Stimulated activated CD4-positive, alpha-beta T cell treated with anti-CD3 and anti-CD28 coated beads, TNF-alpha, amount 100 ng/mL, for 1 hour (primary cell): ENCODE measurements around the gene ZSWIM6.

Experiments used
- DNase-seq, 3 donors: peaks; one replicate each; pipeline ENCODE4 v3.0.0-alpha.2; 2020; ENCODE audit warnings: low read depth in 3 of 3, low spot score in 1 of 3

The ZSWIM6 gene

GRCh38 chr5:61586096-61587084, 254.3 kb downstream of the ZSWIM6 start:
- DNase-seq: no peak

DNA sequence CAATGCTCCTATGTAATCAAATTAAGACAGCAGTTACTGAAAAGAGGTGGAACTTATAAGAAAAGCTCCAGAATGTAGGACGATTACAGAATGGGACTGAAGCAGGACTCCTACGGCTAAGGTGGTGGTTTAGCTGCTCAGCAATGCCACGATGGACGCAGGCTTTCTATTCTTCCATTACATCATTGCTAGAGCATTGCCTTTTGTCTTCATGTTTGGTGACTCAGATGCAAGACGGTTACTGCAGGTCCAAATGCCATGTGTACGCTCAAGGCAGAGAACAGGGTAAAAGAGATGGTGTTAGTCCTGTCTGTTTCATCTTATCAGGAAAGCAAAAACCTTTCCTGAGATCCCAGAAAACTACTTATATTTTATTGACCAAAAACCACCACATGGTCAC, 255.1 kb downstream of the ZSWIM6 start:
- no peak for DNase-seq

GRCh38 chr5:61588216-61588615, 256.2 kb downstream of the ZSWIM6 start:
- no peak for DNase-seq

- no peak for DNase-seq
Observed at GRCh38 chr5:61589946-61590345, 257.9 kb downstream of the ZSWIM6 start.

GRCh38 chr5:61590473-61590872, 258.4 kb downstream of the ZSWIM6 start:
- DNase-seq: no peak

DNA sequence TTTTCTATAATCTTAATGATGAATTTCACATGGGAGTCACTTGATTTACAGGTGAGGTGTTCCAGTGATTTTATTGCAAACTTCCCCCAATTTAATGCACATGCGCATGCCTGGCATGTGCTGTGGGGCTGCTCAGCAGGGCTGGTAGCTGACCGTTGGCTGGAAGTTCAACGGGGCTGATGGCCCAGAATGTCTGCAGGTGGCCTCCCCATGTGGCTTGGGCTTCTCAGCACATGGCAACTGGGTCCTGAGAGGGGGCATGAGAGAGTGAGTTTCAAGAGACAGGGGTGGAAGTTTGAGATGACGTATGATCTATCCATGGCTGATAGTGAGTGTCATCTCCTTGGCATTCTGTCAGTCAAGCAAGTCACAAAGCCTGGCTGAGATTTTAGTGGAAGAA, 259.8 kb downstream of the ZSWIM6 start:
- DNase-seq: no peak

GRCh38 chr5:61595426-61595825, 263.4 kb downstream of the ZSWIM6 start:
- DNase-seq: no peak
